ENCODE data around the gene PLIN4.
A peak's percentile ranks its signal among the peaks of the same experiment; 100 is the strongest.

Gene PLIN4

GRCh38 chr19:4552525-4552819 is 34.2 kb upstream of the PLIN4 start:
- TF ChIP-seq, protein P1, sequence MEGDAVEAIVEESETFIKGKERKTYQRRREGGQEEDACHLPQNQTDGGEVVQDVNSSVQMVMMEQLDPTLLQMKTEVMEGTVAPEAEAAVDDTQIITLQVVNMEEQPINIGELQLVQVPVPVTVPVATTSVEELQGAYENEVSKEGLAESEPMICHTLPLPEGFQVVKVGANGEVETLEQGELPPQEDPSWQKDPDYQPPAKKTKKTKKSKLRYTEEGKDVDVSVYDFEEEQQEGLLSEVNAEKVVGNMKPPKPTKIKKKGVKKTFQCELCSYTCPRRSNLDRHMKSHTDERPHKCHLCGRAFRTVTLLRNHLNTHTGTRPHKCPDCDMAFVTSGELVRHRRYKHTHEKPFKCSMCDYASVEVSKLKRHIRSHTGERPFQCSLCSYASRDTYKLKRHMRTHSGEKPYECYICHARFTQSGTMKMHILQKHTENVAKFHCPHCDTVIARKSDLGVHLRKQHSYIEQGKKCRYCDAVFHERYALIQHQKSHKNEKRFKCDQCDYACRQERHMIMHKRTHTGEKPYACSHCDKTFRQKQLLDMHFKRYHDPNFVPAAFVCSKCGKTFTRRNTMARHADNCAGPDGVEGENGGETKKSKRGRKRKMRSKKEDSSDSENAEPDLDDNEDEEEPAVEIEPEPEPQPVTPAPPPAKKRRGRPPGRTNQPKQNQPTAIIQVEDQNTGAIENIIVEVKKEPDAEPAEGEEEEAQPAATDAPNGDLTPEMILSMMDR (IDR thresholded peaks at IDR 0.05; ENCODE audit: low read depth, low read length, missing control alignments), result no peak
- H3K4me3 ChIP-seq (ENCODE audit: low read depth, low read length), result no peak overlapping the region
- DNase-seq (ENCODE audit: low read depth), result no peak

GRCh38 chr19:4550479-4551050 is 32.3 kb upstream of the PLIN4 start:
- no peak for DNase-seq (ENCODE audit: low read depth)
- TF ChIP-seq, protein P1 (IDR thresholded peaks at IDR 0.05; ENCODE audit: low read depth, low read length, missing control alignments), result no peak
- no peak overlapping the region for H3K4me3 ChIP-seq (ENCODE audit: low read depth, low read length)

DNA sequence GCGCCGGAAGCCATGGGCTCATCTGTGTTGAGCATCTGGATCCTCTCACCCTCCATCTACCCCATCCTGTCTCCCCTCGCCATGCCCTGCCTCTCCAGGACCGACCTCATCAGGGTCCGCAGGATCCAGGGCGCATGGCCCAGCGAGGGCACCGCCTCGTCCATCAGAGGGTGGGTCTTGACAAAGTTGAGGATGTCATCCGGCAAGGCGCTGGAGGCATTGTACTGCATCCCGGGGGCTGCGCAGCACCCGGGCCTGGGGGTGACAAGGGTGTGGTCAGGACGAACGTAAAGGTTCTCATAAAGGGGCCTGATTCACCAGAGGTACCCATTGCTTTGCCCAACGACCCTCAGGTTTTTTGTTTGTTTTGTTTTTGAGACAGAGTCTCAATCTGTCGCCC is 31.7 kb upstream of the PLIN4 start:
- no peak for DNase-seq (ENCODE audit: low read depth)
- no peak overlapping the region for H3K4me3 ChIP-seq (ENCODE audit: low read depth, low read length)
- TF ChIP-seq, protein P1 (IDR thresholded peaks at IDR 0.05; ENCODE audit: low read depth, low read length, missing control alignments), result no peak

- no peak for DNase-seq (ENCODE audit: low read depth)
- H3K4me3 ChIP-seq (ENCODE audit: low read depth, low read length), result no peak overlapping the region
- TF ChIP-seq, protein P1 (IDR thresholded peaks at IDR 0.05; ENCODE audit: low read depth, low read length, missing control alignments), result no peak
Observed at GRCh38 chr19:4548238-4548584, 29.9 kb upstream of the PLIN4 start.

DNA sequence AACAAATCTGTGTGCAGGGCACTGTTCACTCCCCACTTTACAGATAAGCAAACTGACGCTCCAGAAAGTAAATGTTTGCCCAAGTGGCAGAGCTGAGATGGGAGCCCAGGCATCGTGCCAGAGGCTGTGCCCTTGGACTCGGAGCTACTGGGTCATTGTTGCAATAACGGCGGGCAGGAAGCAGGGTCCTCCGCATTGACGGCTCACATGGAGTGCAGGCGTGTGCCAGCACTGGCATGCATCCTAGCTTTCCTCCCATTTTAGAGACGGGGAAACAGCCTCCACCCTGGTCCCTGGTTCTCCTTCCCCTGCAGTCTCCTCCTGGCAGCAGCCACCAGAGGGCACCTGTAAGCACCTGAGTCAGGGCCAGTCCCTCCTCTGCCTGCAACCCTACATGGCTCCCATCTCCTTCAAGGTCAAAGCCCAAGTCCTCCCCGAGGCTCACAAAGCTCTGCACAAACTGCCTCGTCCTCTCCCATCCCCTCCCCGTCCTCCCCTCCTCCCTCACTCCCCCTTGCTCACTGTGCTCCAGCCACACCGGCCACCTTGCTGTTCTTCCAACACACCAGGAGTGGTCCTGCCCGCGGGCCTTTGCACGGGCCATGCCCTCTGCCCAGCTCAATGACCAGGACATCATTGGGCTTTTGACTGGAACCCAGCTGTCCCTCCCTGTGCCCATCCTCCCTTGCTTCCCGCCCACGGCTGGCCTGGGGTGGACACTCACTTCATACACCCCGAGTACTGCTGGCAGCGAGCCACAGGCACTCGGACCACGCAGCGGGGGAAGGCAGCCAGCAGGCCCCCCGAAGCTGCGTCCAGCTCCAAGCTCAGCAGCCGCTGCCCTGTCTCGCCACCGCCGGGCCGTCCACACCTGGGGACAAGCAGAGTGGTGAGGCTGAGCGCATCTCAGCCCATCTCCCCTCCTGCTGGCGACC is 29.3 kb upstream of the PLIN4 start:
- TF ChIP-seq, protein P1 (IDR thresholded peaks at IDR 0.05; ENCODE audit: low read depth, low read length, missing control alignments), result peak; percentile 66
- DNase-seq (ENCODE audit: low read depth), result no peak
- no peak overlapping the region for H3K4me3 ChIP-seq (ENCODE audit: low read depth, low read length)

GRCh38 chr19:4543842-4544647 is 25.8 kb upstream of the PLIN4 start:
- no peak for DNase-seq (ENCODE audit: low read depth)
- H3K4me3 ChIP-seq (ENCODE audit: low read depth, low read length), result no peak overlapping the region
- TF ChIP-seq, protein P1 (IDR thresholded peaks at IDR 0.05; ENCODE audit: low read depth, low read length, missing control alignments), result no peak

All from GM12864 (cell line).